GM23338 (cell line): Measurements from ENCODE around the gene JAM3. TPM values are rescaled to one million over a fixed set of nuclear protein-coding genes. Genes with fewer than 3 reads are reported as not detected.
A peak's percentile ranks its signal among the peaks of the same experiment; 100 is the strongest.

ENCODE experiments used
- ATAC-seq: fragments of 200-7000 bp; cut with Tn5 transposase; 3 replicates; pipeline ENCODE4 v1.9.1; 2020
- DNase-seq: peaks from one replicate; pipeline ENCODE4 v3.0.0-alpha.2; 2015; ENCODE audit warnings: low spot score
- H2AFZ ChIP-seq: fragments of 200-600 bp; sonication (generic); 2 replicates; pipeline ENCODE4 v1.8.0; 2016; ENCODE audit warnings: antibody characterized with exemption, mild to moderate bottlenecking, moderate library complexity
- H3F3A ChIP-seq: fragments of 200-600 bp; sonication (generic); replicated peaks from 2 replicates; pipeline ENCODE4 v1.8.0; 2017; ENCODE audit warnings: antibody characterized with exemption, mixed run types, low read depth
- H3K27ac ChIP-seq: fragments of 200-600 bp; sonication (generic); 2 replicates; pipeline ENCODE4 v1.6.1; 2016; ENCODE audit warnings: low read depth
- H3K27me3 ChIP-seq: fragments of 200-600 bp; sonication (generic); 2 replicates; pipeline ENCODE4 v1.8.0; 2016; ENCODE audit warnings: mild to moderate bottlenecking, mixed run types, moderate library complexity; ENCODE audit not compliant: insufficient read depth
- H3K36me3 ChIP-seq: fragments of 200-600 bp; sonication (generic); 2 replicates; pipeline ENCODE4 v1.8.0; 2016; ENCODE audit warnings: mild to moderate bottlenecking; ENCODE audit not compliant: insufficient read depth
- H3K4me1 ChIP-seq: fragments of 200-600 bp; sonication (generic); 2 replicates; pipeline ENCODE4 v1.8.0; 2016; ENCODE audit warnings: mild to moderate bottlenecking, moderate library complexity; ENCODE audit not compliant: insufficient read depth
- H3K4me2 ChIP-seq: fragments of 200-600 bp; sonication (generic); 2 replicates; pipeline ENCODE4 v1.7.1; 2017; ENCODE audit warnings: mixed run types
- H3K4me3 ChIP-seq: fragments of 200-600 bp; sonication (generic); 2 replicates; pipeline ENCODE4 v1.6.1; 2016; ENCODE audit warnings: mixed run types
- H3K79me2 ChIP-seq: fragments of 200-600 bp; sonication (generic); replicated peaks from 2 replicates; pipeline ENCODE4 v1.8.0; 2017; ENCODE audit warnings: mild to moderate bottlenecking; ENCODE audit not compliant: insufficient read depth
- H3K9me2 ChIP-seq: fragments of 200-600 bp; sonication (generic); 2 replicates; pipeline ENCODE4 v1.8.0; 2017; ENCODE audit not compliant: insufficient read depth
- H4K20me1 ChIP-seq: fragments of 200-600 bp; sonication (generic); replicated peaks from 2 replicates; pipeline ENCODE4 v1.8.0; 2017; ENCODE audit warnings: mild to moderate bottlenecking; ENCODE audit not compliant: insufficient read depth
- H3K27ac Mint-ChIP-seq: 2 replicates; pipeline ENCODE4 v1.8.0; 2020; ENCODE audit warnings: inconsistent platforms, mild to moderate bottlenecking, moderate library complexity, mixed read lengths
- H3K27me3 Mint-ChIP-seq: 3 replicates; pipeline ENCODE4 v1.8.0; 2022; ENCODE audit warnings: low read depth, mild to moderate bottlenecking, moderate library complexity, mixed read lengths, inconsistent platforms; ENCODE audit not compliant: insufficient read depth, poor library complexity
- H3K36me3 Mint-ChIP-seq: 3 replicates; pipeline ENCODE4 v1.8.0; 2021; ENCODE audit warnings: low read depth, mild to moderate bottlenecking, inconsistent platforms, moderate library complexity, mixed read lengths
- H3K4me1 Mint-ChIP-seq: 3 replicates; pipeline ENCODE4 v1.8.0; 2020; ENCODE audit warnings: mild to moderate bottlenecking, inconsistent platforms, mixed read lengths
- H3K4me3 Mint-ChIP-seq: 3 replicates; pipeline ENCODE4 v1.8.0; 2021; ENCODE audit warnings: moderate library complexity, mild to moderate bottlenecking, inconsistent platforms, mixed read lengths
- H3K9me3 Mint-ChIP-seq: 3 replicates; pipeline ENCODE4 v1.8.0; 2020; ENCODE audit warnings: moderate library complexity, mild to moderate bottlenecking, inconsistent platforms, mixed read lengths
- ETS1 ChIP-seq: IDR thresholded peaks from 2 replicates; pipeline ENCODE4 v1.6.1; 2016; ENCODE audit warnings: antibody characterized with exemption
- EZH2phosphoT487 ChIP-seq: fragments of 200-600 bp; sonication (generic); IDR thresholded peaks from one replicate; pipeline ENCODE4 v1.8.1; 2018; ENCODE audit warnings: antibody characterized with exemption; ENCODE audit not compliant: unreplicated experiment
- ZNF114 ChIP-seq: fragments of 250-450 bp; sonication (Bioruptor Pico); IDR thresholded peaks from 2 replicates; pipeline ENCODE4 v1.5.0; 2020; ENCODE audit warnings: mild to moderate bottlenecking, moderate library complexity
- ZNF331 ChIP-seq: fragments of 250-450 bp; sonication (Bioruptor Pico); IDR thresholded peaks from 2 replicates; pipeline ENCODE4 v1.5.0; 2020; ENCODE audit warnings: low read depth, mild to moderate bottlenecking, moderate library complexity
- polyA plus RNA-seq: library from polyadenylated mRNA; unstranded; fragments of >200 nt; fragmentation: Nextera tagmentation; extraction: Ambion mirVana; gene quantifications from 2 replicates; pipeline ENCODE4 v1.2.1, GENCODE V29; 2016
- total RNA-seq: library from RNA; depleted of rRNA; stranded (reverse); fragments of >200 nt; shearing (Covaris generic); gene quantifications from 2 replicates; pipeline ENCODE4 v1.2.3, GENCODE V29; 2014
- TF ChIP-seq, protein P1 (sequence below), 2 experiments: fragments of 200-600 bp in 1 of 2; sonication (generic) in 1 of 2; conservative IDR thresholded peaks; 2 replicates each; pipeline versions ENCODE4 v1.5.1 to v1.6.1; 2016 to 2017; ENCODE audit warnings: antibody characterized with exemption in 2 of 2, low read depth in 2 of 2, mild to moderate bottlenecking in 2 of 2, moderate library complexity in 1 of 2

The JAM3 gene
- total and polyA plus RNA-seq, 2 experiments from 2014 or later: 14.1 to 41.5 TPM

DNA sequence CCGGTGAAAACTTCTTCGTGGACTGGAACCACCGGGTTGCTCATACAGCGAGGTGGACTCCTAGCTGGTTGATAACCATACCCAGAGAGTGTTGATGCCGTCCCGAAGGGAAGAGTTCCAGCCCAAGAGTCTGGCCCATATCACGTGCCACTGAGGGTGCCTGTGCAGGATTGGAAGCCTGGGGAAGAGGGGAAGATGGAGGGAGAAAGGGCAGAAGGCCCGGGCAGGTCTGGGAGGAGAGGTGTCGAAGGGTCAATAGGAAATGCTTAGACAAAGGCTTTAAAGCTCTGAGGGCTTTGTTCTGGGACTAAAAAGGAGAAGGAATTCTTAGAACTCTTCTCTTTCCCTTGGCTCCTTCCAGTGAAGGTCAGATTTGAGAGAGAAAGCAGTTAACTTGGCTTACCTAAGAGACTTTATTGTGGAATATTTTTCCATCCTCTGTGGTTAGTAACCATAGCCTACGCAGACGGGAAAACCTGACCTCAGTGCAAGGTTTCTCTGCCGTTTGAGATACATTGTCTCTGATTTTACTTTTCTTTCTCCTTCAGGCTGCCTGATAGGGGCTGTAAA lies 70.5 kb downstream of the JAM3 start:
- no peak overlapping the region for H2AFZ ChIP-seq
- Mint-ChIP-seq H3K4me3 (no peak overlapping the region), H3K9me3 (peaks cover 43% of the 10 kb centered on the region), H3K4me1 (peaks cover 4% of the 10 kb centered on the region; the same call in 1 of the 3 replicates), H3K27me3 (peaks cover 13% of the 10 kb centered on the region), H3K36me3 (peaks cover 51% of the 10 kb centered on the region), H3K27ac (no peak overlapping the region)
- DNase-seq (peak; percentile 18), ATAC-seq (peak; percentile 67)
- peaks cover 4% of the 10 kb centered on the region; the same call in 1 of the 2 replicates for H4K20me1 ChIP-seq
- H3F3A ChIP-seq: peaks cover 6% of the 10 kb centered on the region; the same call in 1 of the 2 replicates
- H3K36me3 ChIP-seq: no peaks in the 10 kb centered on the region
- H3K9me2 ChIP-seq: peaks cover 4% of the 10 kb centered on the region; the same call in 1 of the 2 replicates
- H3K4me1 ChIP-seq: no peaks in the 10 kb centered on the region
- H3K27ac ChIP-seq: peak overlapping the region; percentile 23; the same call in 1 of the 2 replicates
- no peak overlapping the region for H3K4me2 ChIP-seq
- no peaks in the 10 kb centered on the region for H3K27me3 ChIP-seq
- H3K4me3 ChIP-seq: no peak overlapping the region
- no peak for TF ChIP-seq EZH2phosphoT487
- no peak for TF ChIP-seq ZNF114 (CRISPR knock-in tag)
- no peak for TF ChIP-seq ZNF331 (CRISPR knock-in tag)
- 0 out of 2 replicates have a peak, but pooled peaks cover 10% of the 10 kb centered on the region for H3K79me2 ChIP-seq

- H3K4me3 ChIP-seq: no peak overlapping the region
- Mint-ChIP-seq H3K27ac (no peak overlapping the region), H3K36me3 (peaks cover 56% of the 10 kb centered on the region), H3K4me1 (peaks cover 4% of the 10 kb centered on the region; the same call in 1 of the 3 replicates), H3K27me3 (peaks cover 15% of the 10 kb centered on the region), H3K9me3 (peaks cover 48% of the 10 kb centered on the region), H3K4me3 (no peak overlapping the region)
- DNase-seq: peak; percentile 86
- H3F3A ChIP-seq: peaks cover 6% of the 10 kb centered on the region; the same call in 1 of the 2 replicates
- no peak overlapping the region for H3K4me2 ChIP-seq
- TF ChIP-seq, protein P1, sequence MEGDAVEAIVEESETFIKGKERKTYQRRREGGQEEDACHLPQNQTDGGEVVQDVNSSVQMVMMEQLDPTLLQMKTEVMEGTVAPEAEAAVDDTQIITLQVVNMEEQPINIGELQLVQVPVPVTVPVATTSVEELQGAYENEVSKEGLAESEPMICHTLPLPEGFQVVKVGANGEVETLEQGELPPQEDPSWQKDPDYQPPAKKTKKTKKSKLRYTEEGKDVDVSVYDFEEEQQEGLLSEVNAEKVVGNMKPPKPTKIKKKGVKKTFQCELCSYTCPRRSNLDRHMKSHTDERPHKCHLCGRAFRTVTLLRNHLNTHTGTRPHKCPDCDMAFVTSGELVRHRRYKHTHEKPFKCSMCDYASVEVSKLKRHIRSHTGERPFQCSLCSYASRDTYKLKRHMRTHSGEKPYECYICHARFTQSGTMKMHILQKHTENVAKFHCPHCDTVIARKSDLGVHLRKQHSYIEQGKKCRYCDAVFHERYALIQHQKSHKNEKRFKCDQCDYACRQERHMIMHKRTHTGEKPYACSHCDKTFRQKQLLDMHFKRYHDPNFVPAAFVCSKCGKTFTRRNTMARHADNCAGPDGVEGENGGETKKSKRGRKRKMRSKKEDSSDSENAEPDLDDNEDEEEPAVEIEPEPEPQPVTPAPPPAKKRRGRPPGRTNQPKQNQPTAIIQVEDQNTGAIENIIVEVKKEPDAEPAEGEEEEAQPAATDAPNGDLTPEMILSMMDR (conservative IDR thresholded peaks at IDR 0.05; ENCODE audit: low read depth in 2 of 2): peak; percentile 80 to 89
- no peak for TF ChIP-seq ETS1
- H3K27me3 ChIP-seq: no peaks in the 10 kb centered on the region
- no peak overlapping the region for H2AFZ ChIP-seq
- peak; percentile 94 for ATAC-seq
- peaks cover 4% of the 10 kb centered on the region; the same call in 1 of the 2 replicates for H3K9me2 ChIP-seq
- H3K4me1 ChIP-seq: no peaks in the 10 kb centered on the region
- no peak overlapping the region for H3K27ac ChIP-seq
- H4K20me1 ChIP-seq: peaks cover 4% of the 10 kb centered on the region; the same call in 1 of the 2 replicates
- H3K79me2 ChIP-seq: 0 out of 2 replicates have a peak, but pooled peaks cover 10% of the 10 kb centered on the region
- H3K36me3 ChIP-seq: 0 out of 2 replicates have a peak, but pooled peaks cover 3% of the 10 kb centered on the region
Observed at GRCh38 chr11:134139873-134140331, 71.0 kb downstream of the JAM3 start.
